Measurements from ENCODE around the gene DEDD.

DNA sequence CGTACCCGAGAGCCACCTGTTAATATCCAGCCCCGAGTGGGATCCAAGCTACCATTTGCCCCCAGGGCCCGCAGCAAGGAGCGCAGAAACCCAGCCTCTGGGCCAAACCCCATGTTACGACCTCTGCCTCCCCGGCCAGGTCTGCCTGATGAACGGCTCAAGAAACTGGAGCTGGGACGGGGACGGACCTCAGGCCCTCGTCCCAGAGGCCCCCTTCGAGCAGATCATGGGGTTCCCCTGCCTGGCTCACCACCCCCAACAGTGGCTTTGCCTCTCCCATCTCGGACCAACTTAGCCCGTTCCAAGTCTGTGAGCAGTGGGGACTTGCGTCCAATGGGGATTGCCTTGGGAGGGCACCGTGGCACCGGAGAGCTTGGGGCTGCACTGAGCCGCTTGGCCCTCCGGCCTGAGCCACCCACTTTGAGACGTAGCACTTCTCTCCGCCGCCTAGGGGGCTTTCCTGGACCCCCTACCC, 28.2 kb upstream of the DEDD start:
- TF ChIP-seq, protein P1, sequence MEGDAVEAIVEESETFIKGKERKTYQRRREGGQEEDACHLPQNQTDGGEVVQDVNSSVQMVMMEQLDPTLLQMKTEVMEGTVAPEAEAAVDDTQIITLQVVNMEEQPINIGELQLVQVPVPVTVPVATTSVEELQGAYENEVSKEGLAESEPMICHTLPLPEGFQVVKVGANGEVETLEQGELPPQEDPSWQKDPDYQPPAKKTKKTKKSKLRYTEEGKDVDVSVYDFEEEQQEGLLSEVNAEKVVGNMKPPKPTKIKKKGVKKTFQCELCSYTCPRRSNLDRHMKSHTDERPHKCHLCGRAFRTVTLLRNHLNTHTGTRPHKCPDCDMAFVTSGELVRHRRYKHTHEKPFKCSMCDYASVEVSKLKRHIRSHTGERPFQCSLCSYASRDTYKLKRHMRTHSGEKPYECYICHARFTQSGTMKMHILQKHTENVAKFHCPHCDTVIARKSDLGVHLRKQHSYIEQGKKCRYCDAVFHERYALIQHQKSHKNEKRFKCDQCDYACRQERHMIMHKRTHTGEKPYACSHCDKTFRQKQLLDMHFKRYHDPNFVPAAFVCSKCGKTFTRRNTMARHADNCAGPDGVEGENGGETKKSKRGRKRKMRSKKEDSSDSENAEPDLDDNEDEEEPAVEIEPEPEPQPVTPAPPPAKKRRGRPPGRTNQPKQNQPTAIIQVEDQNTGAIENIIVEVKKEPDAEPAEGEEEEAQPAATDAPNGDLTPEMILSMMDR (IDR thresholded peaks at IDR 0.05), result no peak
- TF ChIP-seq POLR2A (IDR thresholded peaks at IDR 0.05), result no peak

Measured in Peyer's patch (tissue), 4 donors.